Keratinocyte (primary cell): ENCODE results near the gene PRCP. TPM values are rescaled to one million over a fixed set of nuclear protein-coding genes. Genes with fewer than 3 reads are reported as not detected.
A peak's percentile ranks its signal among the peaks of the same experiment; 100 is the strongest.

ENCODE experiments used
- DNase-seq: peaks from one replicate; pipeline ENCODE4 v3.0.0-alpha.2; 2011; ENCODE audit warnings: low read depth, missing footprints, low spot score
- FAIRE-seq: peaks from 2 replicates; lab custom pipeline; 2011; peaks lifted over from hg19 to GRCh38; lab: Jason Lieb, UNC
- H2AFZ ChIP-seq: 2 replicates; pipeline ENCODE4 v1.6.0; 2012; ENCODE audit warnings: low read length, control low read depth, inconsistent platforms; ENCODE audit not compliant: control insufficient read depth
- H3K27ac ChIP-seq: 2 replicates; pipeline ENCODE4 v1.5.1; 2011; ENCODE audit warnings: low read length; ENCODE audit not compliant: control insufficient read depth, insufficient read depth
- H3K27me3 ChIP-seq: 3 replicates; pipeline ENCODE4 v1.6.0; 2011; ENCODE audit warnings: low read length; ENCODE audit not compliant: control insufficient read depth, insufficient read depth; ENCODE audit errors: extremely low read depth
- H3K36me3 ChIP-seq, 2 experiments: 2 replicates in 1 of 2; 3 replicates in 1 of 2; pipeline ENCODE4 v1.5.1; 2011; ENCODE audit warnings: low read length in 2 of 2, mild to moderate bottlenecking in 1 of 2; ENCODE audit not compliant: control insufficient read depth in 2 of 2, insufficient read depth in 2 of 2; ENCODE audit errors: extremely low read depth in 1 of 2
- H3K4me1 ChIP-seq: 3 replicates; pipeline ENCODE4 v1.5.1; 2011; ENCODE audit warnings: low read length; ENCODE audit not compliant: control insufficient read depth, insufficient read depth; ENCODE audit errors: extremely low read depth
- H3K4me2 ChIP-seq: 3 replicates; pipeline ENCODE4 v1.6.0; 2011; ENCODE audit warnings: low read depth, low read length; ENCODE audit not compliant: control insufficient read depth, insufficient read depth; ENCODE audit errors: extremely low read depth
- H3K4me3 ChIP-seq, 3 experiments: fragments of 200-600 bp in 1 of 3; sonication (generic) in 1 of 3; 2 replicates in 2 of 3; 3 replicates in 1 of 3; pipeline ENCODE4 v1.5.1; 2011 to 2016; ENCODE audit warnings: low read length in 3 of 3, mild to moderate bottlenecking in 3 of 3, control low read depth in 2 of 3, inconsistent platforms in 1 of 3, low read depth in 1 of 3, mixed read lengths in 1 of 3, mixed run types in 1 of 3, moderate library complexity in 1 of 3; ENCODE audit not compliant: control insufficient read depth in 2 of 3, insufficient read depth in 2 of 3; ENCODE audit errors: extremely low read depth in 1 of 3
- H3K79me2 ChIP-seq: 2 replicates; pipeline ENCODE4 v1.6.0; 2012; ENCODE audit warnings: low read length; ENCODE audit not compliant: control insufficient read depth, insufficient read depth
- H3K9ac ChIP-seq: 3 replicates; pipeline ENCODE4 v1.6.0; 2011; ENCODE audit warnings: low read length; ENCODE audit not compliant: control insufficient read depth, insufficient read depth; ENCODE audit errors: extremely low read depth
- H3K9me1 ChIP-seq: 3 replicates; pipeline ENCODE4 v1.6.0; 2011; ENCODE audit warnings: low read length; ENCODE audit not compliant: control insufficient read depth, insufficient read depth; ENCODE audit errors: extremely low read depth
- H3K9me3 ChIP-seq: 2 replicates; pipeline ENCODE4 v1.5.1; 2012; ENCODE audit warnings: low read depth, low read length; ENCODE audit not compliant: control insufficient read depth
- H4K20me1 ChIP-seq: 3 replicates; pipeline ENCODE4 v1.6.0; 2011; ENCODE audit warnings: low read length; ENCODE audit not compliant: control insufficient read depth, insufficient read depth; ENCODE audit errors: extremely low read depth
- CTCF ChIP-seq, 3 experiments: IDR thresholded peaks in 1 of 3; conservative IDR thresholded peaks in 1 of 3; optimal IDR thresholded peaks in 1 of 3; 2 replicates in 2 of 3; 3 replicates in 1 of 3; pipeline versions ENCODE3 to v1.5.1; 2011; ENCODE audit warnings: low read length in 3 of 3, mild to moderate bottlenecking in 3 of 3, moderate library complexity in 2 of 3, control low read depth in 1 of 3, inconsistent platforms in 1 of 3; ENCODE audit not compliant: insufficient read depth in 2 of 3; ENCODE audit errors: extremely low read depth in 1 of 3
- EZH2 ChIP-seq: IDR thresholded peaks from one replicate; pipeline ENCODE4 v1.6.1; 2012; ENCODE audit warnings: inconsistent platforms, mild to moderate bottlenecking, low read length, moderate library complexity
- dilution Hi-C: fragments of 300-500 bp; cut with MboI; formaldehyde crosslinking; loops from one replicate; pipeline ENCODE4 v1.7.0; 2020; ENCODE audit warnings: low sequenced_read_pairs; ENCODE audit not compliant: extremely low pct_ligation_motif_present
- polyA plus RNA-seq, 5 experiments: library from polyadenylated mRNA; depleted of rRNA in 3 of 5; stranded (reverse) in 3 of 5; stranded (forward) in 1 of 5; unstranded in 1 of 5; fragments of >200 nt; gene quantifications; 1 replicate in 1 of 5; 2 replicates in 3 of 5; 3 replicates in 1 of 5; pipeline versions ENCODE4 v1.2.1 to v1.2.3, GENCODE V29; 2011 to 2012; ENCODE audit warnings: missing spikeins in 2 of 5, low read depth in 1 of 5, low replicate concordance in 1 of 5

Gene PRCP
- polyA plus RNA-seq, 1 donor (not counting 4 experiments of a cell fraction or from before 2014, with no cell fraction given): 43.5 TPM

GRCh38 chr11:82859750-82860149 lies 40.5 kb downstream of the PRCP start:
- DNase-seq: no peak
- dilution Hi-C loops: no loop called here
- Histone ChIP-seq H3K9me1 (no peaks in the 10 kb centered on the region), H3K79me2 (no peaks in the 10 kb centered on the region), H3K27me3 (no peaks in the 10 kb centered on the region), H2AFZ (no peak overlapping the region), H3K36me3 (no peaks in the 10 kb centered on the region), H3K4me1 (peaks cover 17% of the 10 kb centered on the region), H4K20me1 (no peaks in the 10 kb centered on the region), H3K9ac (no peak overlapping the region), H3K27ac (no peak overlapping the region), H3K4me3 (no peak overlapping the region), H3K9me3 (no peaks in the 10 kb centered on the region), H3K4me2 (no peak overlapping the region)
- no peak for FAIRE-seq
- no peak for TF ChIP-seq CTCF (optimal IDR thresholded peaks at IDR 0.05 in 1 of 3, IDR thresholded peaks at IDR 0.05 in 1 of 3, conservative IDR thresholded peaks at IDR 0.05 in 1 of 3; ENCODE audit: extremely low read depth in 1 of 3, insufficient read depth in 2 of 3, low read length in 3 of 3)
- TF ChIP-seq EZH2: no peak

DNA sequence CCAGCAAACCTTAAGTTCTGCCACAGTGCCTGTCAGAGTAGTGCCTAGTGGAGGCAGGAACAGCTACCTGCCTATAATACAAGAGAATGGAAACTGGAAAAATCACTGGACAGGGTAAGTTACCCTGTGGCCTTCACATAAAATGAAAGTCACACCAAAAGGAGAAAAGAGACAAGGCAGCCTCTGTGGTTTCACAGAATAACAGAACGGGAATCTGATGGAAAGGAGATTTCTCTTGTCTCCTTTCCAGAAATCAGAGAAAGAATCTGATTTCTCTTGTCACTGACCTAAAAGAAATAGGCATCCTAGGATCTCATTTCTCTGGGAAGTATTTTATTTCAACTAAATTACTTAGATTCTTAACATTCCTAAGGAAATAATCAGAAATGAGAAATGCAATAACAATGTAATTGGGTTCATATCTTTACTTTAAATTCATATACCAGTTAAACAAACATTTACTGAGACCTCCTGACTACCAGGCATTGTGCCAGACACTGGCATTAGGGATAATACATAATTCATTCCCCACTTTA lies 41.6 kb downstream of the PRCP start:
- DNase-seq: no peak
- Histone ChIP-seq H3K27ac (peak overlapping the region; percentile 29), H3K4me1 (peaks cover 27% of the 10 kb centered on the region), H3K36me3 (no peaks in the 10 kb centered on the region), H3K27me3 (no peaks in the 10 kb centered on the region), H4K20me1 (no peaks in the 10 kb centered on the region), H3K9me1 (no peaks in the 10 kb centered on the region), H3K4me3 (peak overlapping the region in 2 of 3 experiments; percentile 20 to 21), H3K9ac (no peak overlapping the region), H3K9me3 (no peaks in the 10 kb centered on the region), H3K4me2 (peak overlapping the region; percentile 68), H3K79me2 (peaks cover 2% of the 10 kb centered on the region), H2AFZ (peak overlapping the region; percentile 56)
- TF ChIP-seq CTCF (optimal IDR thresholded peaks at IDR 0.05 in 1 of 3, IDR thresholded peaks at IDR 0.05 in 1 of 3, conservative IDR thresholded peaks at IDR 0.05 in 1 of 3; ENCODE audit: extremely low read depth in 1 of 3, insufficient read depth in 2 of 3, low read length in 3 of 3) (no peak), EZH2 (no peak)
- dilution Hi-C loops: no loop called here
- peak; percentile 34 for FAIRE-seq
